CD14-positive monocyte (primary cell): ENCODE results near the gene SLC39A7. TPM values are rescaled to one million over a fixed set of nuclear protein-coding genes. Genes with fewer than 3 reads are reported as not detected.

Source experiments
- DNase-seq, 3 donors: peaks; one replicate each; pipeline ENCODE4 v3.0.0-alpha.2; 2011 to 2022
- H2AFZ ChIP-seq: 2 replicates; pipeline ENCODE4 v1.6.0; 2012; ENCODE audit warnings: mild to moderate bottlenecking, low read depth, low read length, inconsistent platforms; ENCODE audit not compliant: insufficient read depth, poor library complexity, severe bottlenecking
- H3K27ac ChIP-seq, 2 donors: 1 replicate in 1 of 2; 2 replicates in 1 of 2; pipeline ENCODE4 v1.5.1; 2012 to 2013; ENCODE audit warnings: low read length in 2 of 2, control low read depth in 1 of 2, inconsistent platforms in 1 of 2, low read depth in 1 of 2, mild to moderate bottlenecking in 1 of 2
- H3K27me3 ChIP-seq, 2 donors: one replicate each; pipeline versions ENCODE4 v1.6.0 to v1.6.1; 2011 to 2013; ENCODE audit warnings: low read length in 2 of 2; ENCODE audit not compliant: control insufficient read depth in 2 of 2, insufficient read depth in 2 of 2
- H3K36me3 ChIP-seq, 2 donors: replicated peaks in 1 of 2; 1 replicate in 1 of 2; 2 replicates in 1 of 2; pipeline versions ENCODE4 v1.5.1 to v1.6.1; 2012 to 2013; ENCODE audit warnings: low read length in 2 of 2, control low read depth in 1 of 2, inconsistent platforms in 1 of 2, mild to moderate bottlenecking in 1 of 2; ENCODE audit not compliant: insufficient read depth in 2 of 2, control insufficient read depth in 1 of 2
- H3K4me1 ChIP-seq, 2 donors: 1 replicate in 1 of 2; 2 replicates in 1 of 2; pipeline versions ENCODE4 v1.5.1 to v1.6.1; 2012 to 2013; ENCODE audit warnings: low read length in 2 of 2, control low read depth in 1 of 2, inconsistent platforms in 1 of 2, mild to moderate bottlenecking in 1 of 2, moderate library complexity in 1 of 2; ENCODE audit not compliant: insufficient read depth in 2 of 2, control insufficient read depth in 1 of 2
- H3K4me2 ChIP-seq: replicated peaks from 2 replicates; pipeline ENCODE3; 2012; ENCODE audit warnings: low read length, moderate library complexity, mild to moderate bottlenecking; ENCODE audit not compliant: poor library complexity, severe bottlenecking; ENCODE audit errors: extremely low read depth
- H3K4me3 ChIP-seq, 3 experiments: fragments of 200-600 bp in 1 of 3; sonication (generic) in 1 of 3; replicated peaks in 1 of 3; 1 replicate in 2 of 3; 2 replicates in 1 of 3; pipeline ENCODE4 v1.5.1; 2011 to 2013; ENCODE audit warnings: low read length in 3 of 3, mild to moderate bottlenecking in 3 of 3, control low read depth in 2 of 3, low read depth in 2 of 3, inconsistent platforms in 1 of 3, moderate library complexity in 1 of 3
- H3K79me2 ChIP-seq: 2 replicates; pipeline ENCODE4 v1.6.0; 2012; ENCODE audit warnings: mild to moderate bottlenecking, control low read depth, inconsistent platforms, low read length, moderate library complexity; ENCODE audit not compliant: insufficient read depth
- H3K9ac ChIP-seq: 2 replicates; pipeline ENCODE4 v1.6.0; 2017; ENCODE audit warnings: low read length, mild to moderate bottlenecking; ENCODE audit not compliant: insufficient read depth, poor library complexity, severe bottlenecking
- H3K9me3 ChIP-seq, 2 donors: replicated peaks in 1 of 2; 1 replicate in 1 of 2; 2 replicates in 1 of 2; pipeline versions ENCODE4 v1.5.1 to v1.6.1; 2012 to 2013; ENCODE audit warnings: low read length in 2 of 2, control low read depth in 1 of 2; ENCODE audit not compliant: control insufficient read depth in 1 of 2, insufficient read depth in 1 of 2
- H4K20me1 ChIP-seq: 2 replicates; pipeline ENCODE4 v1.6.0; 2012; ENCODE audit warnings: mild to moderate bottlenecking, low read length, control low read depth, moderate library complexity; ENCODE audit not compliant: insufficient read depth
- H3K27ac Mint-ChIP-seq, 7 donors: one replicate each; pipeline ENCODE4 v1.8.0; 2020; ENCODE audit warnings: mild to moderate bottlenecking in 7 of 7, mixed read lengths in 7 of 7, moderate library complexity in 6 of 7, inconsistent platforms in 2 of 7
- H3K27me3 Mint-ChIP-seq, 3 donors: one replicate each; pipeline ENCODE4 v1.8.0; 2021 to 2022; ENCODE audit warnings: low read depth in 3 of 3, mild to moderate bottlenecking in 3 of 3, mixed read lengths in 3 of 3, moderate library complexity in 3 of 3, inconsistent platforms in 1 of 3
- H3K36me3 Mint-ChIP-seq, 2 donors: one replicate each; pipeline ENCODE4 v1.8.0; 2020; ENCODE audit warnings: mixed read lengths in 2 of 2, inconsistent platforms in 1 of 2, mild to moderate bottlenecking in 1 of 2
- H3K4me1 Mint-ChIP-seq: one replicate; pipeline ENCODE4 v1.8.0; 2020; ENCODE audit warnings: mild to moderate bottlenecking, mixed read lengths
- H3K4me3 Mint-ChIP-seq, 2 donors: one replicate each; pipeline ENCODE4 v1.8.0; 2020; ENCODE audit warnings: mild to moderate bottlenecking in 2 of 2, mixed read lengths in 2 of 2, moderate library complexity in 1 of 2
- H3K9me3 Mint-ChIP-seq, 7 donors: one replicate each; pipeline ENCODE4 v1.8.0; 2020 to 2022; ENCODE audit warnings: mixed read lengths in 7 of 7, mild to moderate bottlenecking in 6 of 7, moderate library complexity in 6 of 7, inconsistent platforms in 2 of 7
- WGBS: methylation state at CpG from one replicate; pipeline ENCODE4 v1.1.5; 2013; ENCODE audit warnings: missing lambda C conversion rate; ENCODE audit not compliant: insufficient coverage; 5-methylcytosine and 5-hydroxymethylcytosine counted together
- intact Hi-C, 2 donors: fragments of 100-400 bp; cut with micrococcal nuclease; formaldehyde crosslinking; loops; one replicate each; pipeline versions ENCODE4 v1.15.0 to v1.15.1; 2023
- polyA plus RNA-seq, 3 donors: library from polyadenylated mRNA; depleted of rRNA in 1 of 3; unstranded in 2 of 3; stranded (reverse) in 1 of 3; fragments of 300-500 nt in 2 of 3; fragments of >200 nt in 1 of 3; fragmentation: Illumina TruSeq in 2 of 3; gene quantifications; 1 replicate in 2 of 3; 2 replicates in 1 of 3; pipeline ENCODE4 v1.2.3, GENCODE V29; 2012 to 2021
- TF ChIP-seq, protein P1 (sequence below): fragments of 200-600 bp; IDR thresholded peaks from one replicate; pipeline ENCODE4 v1.8.0; 2022; ENCODE audit warnings: antibody characterized with exemption, mild to moderate bottlenecking

The SLC39A7 gene
- polyA plus RNA-seq, 3 donors = 14.5 to 32.7 (median 17.7) TPM

DNA sequence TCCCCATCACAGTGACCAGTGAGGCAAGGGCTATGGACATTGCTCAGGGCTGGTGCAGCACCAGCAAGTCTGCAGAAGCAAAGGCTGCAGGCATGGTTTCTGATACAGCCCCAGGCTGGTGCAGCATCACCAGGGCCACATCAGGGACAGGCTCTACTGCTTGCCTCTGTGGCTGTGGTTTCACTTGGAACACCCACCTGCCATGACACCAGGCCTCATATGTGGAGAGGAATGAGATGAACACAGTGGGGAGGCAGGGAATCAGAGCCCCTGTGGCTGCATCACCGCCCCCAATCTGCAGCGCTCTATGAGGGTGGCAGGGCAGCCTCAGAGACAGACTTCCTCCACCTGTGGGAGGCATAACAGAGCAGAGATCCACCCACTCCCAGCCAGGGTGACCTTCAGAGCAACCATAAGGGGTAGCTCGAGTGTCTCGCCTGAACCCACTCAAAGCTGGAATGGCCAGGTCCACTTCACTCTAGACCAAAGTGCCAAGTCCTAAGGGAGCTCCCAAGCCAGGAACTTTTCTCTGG lies 15.5 kb downstream of the SLC39A7 start:
- Histone ChIP-seq H3K9me3 (no peaks in the 10 kb centered on the region), H3K4me1 (peaks cover 14 to 16% of the 10 kb centered on the region in 2 donors), H3K79me2 (no peaks in the 10 kb centered on the region), H3K36me3 (peaks cover 0 to 12% of the 10 kb centered on the region in 2 donors), H2AFZ (no peak overlapping the region), H3K4me3 (no peak overlapping the region), H3K27ac (no peak overlapping the region), H3K27me3 (peaks cover 10 to 28% of the 10 kb centered on the region in 2 donors), H4K20me1 (no peaks in the 10 kb centered on the region), H3K4me2 (no peak overlapping the region), H3K9ac (no peak overlapping the region)
- Mint-ChIP-seq H3K36me3 (peaks cover 8 to 19% of the 10 kb centered on the region in 2 donors), H3K27ac (no peak overlapping the region), H3K9me3 (peaks cover 0 to 7% (median 0%) of the 10 kb centered on the region in 7 donors), H3K4me1 (peaks cover 19% of the 10 kb centered on the region), H3K4me3 (no peak overlapping the region), H3K27me3 (peaks cover 30 to 37% (median 36%) of the 10 kb centered on the region in 3 donors)
- intact Hi-C loops = no loop called here
- no peak for DNase-seq
- TF ChIP-seq, protein P1, sequence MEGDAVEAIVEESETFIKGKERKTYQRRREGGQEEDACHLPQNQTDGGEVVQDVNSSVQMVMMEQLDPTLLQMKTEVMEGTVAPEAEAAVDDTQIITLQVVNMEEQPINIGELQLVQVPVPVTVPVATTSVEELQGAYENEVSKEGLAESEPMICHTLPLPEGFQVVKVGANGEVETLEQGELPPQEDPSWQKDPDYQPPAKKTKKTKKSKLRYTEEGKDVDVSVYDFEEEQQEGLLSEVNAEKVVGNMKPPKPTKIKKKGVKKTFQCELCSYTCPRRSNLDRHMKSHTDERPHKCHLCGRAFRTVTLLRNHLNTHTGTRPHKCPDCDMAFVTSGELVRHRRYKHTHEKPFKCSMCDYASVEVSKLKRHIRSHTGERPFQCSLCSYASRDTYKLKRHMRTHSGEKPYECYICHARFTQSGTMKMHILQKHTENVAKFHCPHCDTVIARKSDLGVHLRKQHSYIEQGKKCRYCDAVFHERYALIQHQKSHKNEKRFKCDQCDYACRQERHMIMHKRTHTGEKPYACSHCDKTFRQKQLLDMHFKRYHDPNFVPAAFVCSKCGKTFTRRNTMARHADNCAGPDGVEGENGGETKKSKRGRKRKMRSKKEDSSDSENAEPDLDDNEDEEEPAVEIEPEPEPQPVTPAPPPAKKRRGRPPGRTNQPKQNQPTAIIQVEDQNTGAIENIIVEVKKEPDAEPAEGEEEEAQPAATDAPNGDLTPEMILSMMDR = no peak
- WGBS = 90% methylated on average over 3 of the region's 4 CpGs

DNA sequence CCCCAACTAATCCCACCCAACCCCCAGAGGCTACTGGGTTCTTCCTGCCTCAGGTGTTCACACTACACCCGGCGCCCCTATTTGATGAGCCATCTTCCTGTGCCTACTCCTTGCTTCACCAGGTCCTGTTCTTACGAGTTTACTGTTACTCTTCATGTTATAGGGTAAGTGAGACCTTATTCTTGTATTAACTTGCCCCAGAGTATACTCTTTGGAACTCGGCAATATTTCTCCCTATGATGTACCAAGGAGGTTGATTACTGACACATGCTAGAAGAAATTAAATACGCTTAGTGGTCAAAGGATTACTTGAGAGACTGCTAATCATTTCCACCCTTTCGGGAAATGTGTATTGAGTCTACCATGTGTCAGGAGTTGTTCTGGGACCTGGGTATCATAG lies 16.6 kb downstream of the SLC39A7 start:
- Histone ChIP-seq H3K79me2 (no peaks in the 10 kb centered on the region), H3K27ac (no peak overlapping the region), H3K27me3 (peaks cover 10 to 32% of the 10 kb centered on the region in 2 donors), H3K36me3 (peaks cover 0 to 2% of the 10 kb centered on the region in 2 donors), H3K4me2 (no peak overlapping the region), H2AFZ (no peak overlapping the region), H3K9me3 (no peaks in the 10 kb centered on the region), H3K4me3 (no peak overlapping the region), H3K9ac (no peak overlapping the region), H3K4me1 (peaks cover 14 to 16% of the 10 kb centered on the region in 2 donors), H4K20me1 (no peaks in the 10 kb centered on the region)
- H3K4me1 Mint-ChIP-seq = peaks cover 19% of the 10 kb centered on the region
- intact Hi-C loops = no loop called here
- no peak overlapping the region for H3K27ac Mint-ChIP-seq
- peaks cover 4 to 13% of the 10 kb centered on the region in 2 donors for H3K36me3 Mint-ChIP-seq
- H3K4me3 Mint-ChIP-seq = no peak overlapping the region
- H3K27me3 Mint-ChIP-seq = peaks cover 36 to 39% (median 37%) of the 10 kb centered on the region in 3 donors
- WGBS = no CpG with 5 or more reads among the region's 6 CpGs
- TF ChIP-seq, protein P1 = no peak
- H3K9me3 Mint-ChIP-seq = peaks cover 0 to 7% (median 0%) of the 10 kb centered on the region in 7 donors
- DNase-seq = no peak
